Measurements from ENCODE around the gene MICAL3. TPM values are rescaled to one million over a fixed set of nuclear protein-coding genes. Genes with fewer than 3 reads are reported as not detected.
"Not testable (repeated sequence)": the region's sequence is repeated elsewhere in the genome, so short reads cannot be mapped to it uniquely, and the experiment has no call there.

MICAL3 gene
- total RNA-seq, 1 donor from 2014 or later, result 103 TPM

- peak overlapping the region; percentile 51 for H3K27ac Mint-ChIP-seq
- TF ChIP-seq, protein P1, sequence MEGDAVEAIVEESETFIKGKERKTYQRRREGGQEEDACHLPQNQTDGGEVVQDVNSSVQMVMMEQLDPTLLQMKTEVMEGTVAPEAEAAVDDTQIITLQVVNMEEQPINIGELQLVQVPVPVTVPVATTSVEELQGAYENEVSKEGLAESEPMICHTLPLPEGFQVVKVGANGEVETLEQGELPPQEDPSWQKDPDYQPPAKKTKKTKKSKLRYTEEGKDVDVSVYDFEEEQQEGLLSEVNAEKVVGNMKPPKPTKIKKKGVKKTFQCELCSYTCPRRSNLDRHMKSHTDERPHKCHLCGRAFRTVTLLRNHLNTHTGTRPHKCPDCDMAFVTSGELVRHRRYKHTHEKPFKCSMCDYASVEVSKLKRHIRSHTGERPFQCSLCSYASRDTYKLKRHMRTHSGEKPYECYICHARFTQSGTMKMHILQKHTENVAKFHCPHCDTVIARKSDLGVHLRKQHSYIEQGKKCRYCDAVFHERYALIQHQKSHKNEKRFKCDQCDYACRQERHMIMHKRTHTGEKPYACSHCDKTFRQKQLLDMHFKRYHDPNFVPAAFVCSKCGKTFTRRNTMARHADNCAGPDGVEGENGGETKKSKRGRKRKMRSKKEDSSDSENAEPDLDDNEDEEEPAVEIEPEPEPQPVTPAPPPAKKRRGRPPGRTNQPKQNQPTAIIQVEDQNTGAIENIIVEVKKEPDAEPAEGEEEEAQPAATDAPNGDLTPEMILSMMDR (IDR thresholded peaks at IDR 0.05; ENCODE audit: unreplicated experiment), result no peak
- peak overlapping the region; percentile 74 for H3K4me3 Mint-ChIP-seq
- H3K36me3 Mint-ChIP-seq, result no peaks in the 10 kb centered on the region
- H3K9me3 Mint-ChIP-seq, result no peaks in the 10 kb centered on the region
- DNase-seq (ENCODE audit: low spot score in 2 of 2, unreplicated experiment in 2 of 2), result peak in 1 of 2 experiments; percentile 58
- no peaks in the 10 kb centered on the region for H3K27me3 Mint-ChIP-seq (ENCODE audit: low read depth)
- peaks cover 12% of the 10 kb centered on the region for H3K4me1 Mint-ChIP-seq
These were observed 23.8 kb downstream of the MICAL3 start for GRCh38 chr22:18000441-18001039.

DNA sequence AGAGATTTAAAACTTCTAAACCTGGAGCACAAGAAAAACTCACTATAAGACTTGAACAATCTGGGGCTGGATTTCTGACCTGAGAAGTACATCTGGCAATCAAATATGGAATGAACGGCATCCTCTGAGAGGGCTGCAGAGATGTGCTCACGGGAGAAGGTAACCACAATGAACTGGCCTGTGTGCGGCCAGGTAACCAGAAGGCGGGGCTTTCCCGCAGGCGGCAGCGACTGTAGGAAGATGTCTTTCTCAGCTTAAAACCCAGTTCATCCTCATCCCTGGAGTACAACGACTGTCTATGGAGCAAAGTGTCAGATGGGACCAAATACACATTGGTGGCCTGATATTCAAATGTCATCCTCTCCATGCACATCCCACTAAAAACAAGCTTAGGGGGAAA is 24.5 kb downstream of the MICAL3 start:
- Mint-ChIP-seq H3K27ac (peak overlapping the region; percentile 51), H3K27me3 (ENCODE audit: low read depth) (no peaks in the 10 kb centered on the region), H3K36me3 (no peaks in the 10 kb centered on the region), H3K4me1 (peaks cover 9% of the 10 kb centered on the region), H3K9me3 (no peaks in the 10 kb centered on the region), H3K4me3 (peak overlapping the region; percentile 74)
- TF ChIP-seq, protein P1 (IDR thresholded peaks at IDR 0.05; ENCODE audit: unreplicated experiment), result no peak
- DNase-seq (ENCODE audit: low spot score in 2 of 2, unreplicated experiment in 2 of 2), result no peak

GRCh38 chr22:17998913-17999312 is 25.4 kb downstream of the MICAL3 start:
- Mint-ChIP-seq H3K4me3 (peak overlapping the region; percentile 15), H3K27ac (no peak overlapping the region), H3K36me3 (no peaks in the 10 kb centered on the region), H3K27me3 (ENCODE audit: low read depth) (no peaks in the 10 kb centered on the region), H3K4me1 (peaks cover 9% of the 10 kb centered on the region), H3K9me3 (no peaks in the 10 kb centered on the region)
- DNase-seq (ENCODE audit: low spot score in 2 of 2, unreplicated experiment in 2 of 2), result no peak
- TF ChIP-seq, protein P1 (IDR thresholded peaks at IDR 0.05; ENCODE audit: unreplicated experiment), result no peak

DNA sequence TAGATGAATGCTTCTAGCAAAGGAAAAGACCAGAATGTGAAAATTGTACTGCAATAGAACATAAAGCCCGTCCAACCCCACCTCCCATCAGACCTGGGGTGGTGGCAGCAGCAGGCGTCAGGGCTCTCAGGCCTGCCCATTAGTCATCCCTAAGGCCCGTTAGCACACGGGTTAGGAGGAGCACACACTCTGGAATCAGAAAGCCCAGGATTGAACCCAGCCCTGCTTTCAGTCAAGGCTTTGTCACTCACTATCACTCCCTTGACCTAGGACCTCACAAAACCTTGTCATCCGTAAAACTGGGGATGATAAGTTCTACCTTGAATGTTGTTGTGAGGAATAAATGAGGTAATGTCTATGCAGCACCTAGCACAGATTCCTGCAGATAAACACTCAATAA is 26.9 kb downstream of the MICAL3 start:
- Mint-ChIP-seq H3K27me3 (ENCODE audit: low read depth) (no peaks in the 10 kb centered on the region), H3K9me3 (no peaks in the 10 kb centered on the region), H3K36me3 (no peaks in the 10 kb centered on the region), H3K4me1 (peaks cover 9% of the 10 kb centered on the region), H3K4me3 (no peak overlapping the region), H3K27ac (no peak overlapping the region)
- DNase-seq (ENCODE audit: low spot score in 2 of 2, unreplicated experiment in 2 of 2), result no peak
- TF ChIP-seq, protein P1 (IDR thresholded peaks at IDR 0.05; ENCODE audit: unreplicated experiment), result no peak

GRCh38 chr22:17995256-17995655 is 29.1 kb downstream of the MICAL3 start:
- H3K4me1 Mint-ChIP-seq; H3K9me3 Mint-ChIP-seq; H3K4me3 Mint-ChIP-seq; H3K27me3 Mint-ChIP-seq (ENCODE audit: low read depth); DNase-seq (ENCODE audit: low spot score in 2 of 2, unreplicated experiment in 2 of 2); H3K36me3 Mint-ChIP-seq: not testable (repeated sequence)
- peak overlapping the region; percentile 16 for H3K27ac Mint-ChIP-seq

- Mint-ChIP-seq H3K36me3 (no peaks in the 10 kb centered on the region), H3K27ac (no peak overlapping the region), H3K4me3 (no peak overlapping the region), H3K9me3 (no peaks in the 10 kb centered on the region), H3K4me1 (peaks cover 9% of the 10 kb centered on the region), H3K27me3 (ENCODE audit: low read depth) (no peaks in the 10 kb centered on the region)
- TF ChIP-seq, protein P1 (IDR thresholded peaks at IDR 0.05; ENCODE audit: unreplicated experiment), result no peak
- no peak for DNase-seq (ENCODE audit: low spot score in 2 of 2, unreplicated experiment in 2 of 2)
These were observed 29.8 kb downstream of the MICAL3 start for GRCh38 chr22:17994424-17995108.

DNA sequence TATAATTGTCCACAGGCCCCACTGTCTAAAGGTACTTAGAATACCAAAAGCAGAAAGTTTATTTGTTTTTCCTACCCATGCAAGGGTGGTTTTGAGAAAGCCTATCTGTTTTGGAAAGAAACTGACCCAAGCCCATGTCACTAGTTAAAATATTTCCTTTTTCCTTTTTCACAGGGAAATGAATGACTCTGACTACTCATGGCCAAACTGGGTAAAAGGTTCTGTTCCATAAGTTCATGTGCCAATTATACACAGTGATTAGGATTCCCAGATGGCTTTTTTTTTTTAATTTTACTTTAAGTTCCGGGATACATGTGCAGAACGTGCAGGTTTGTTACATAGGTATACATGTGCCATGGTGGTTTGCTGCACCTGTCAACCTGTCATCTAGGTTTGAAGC is 31.4 kb downstream of the MICAL3 start:
- not testable (repeated sequence) for H3K36me3 Mint-ChIP-seq; H3K4me3 Mint-ChIP-seq; DNase-seq (ENCODE audit: low spot score in 2 of 2, unreplicated experiment in 2 of 2); H3K27me3 Mint-ChIP-seq (ENCODE audit: low read depth); H3K9me3 Mint-ChIP-seq; H3K27ac Mint-ChIP-seq
- peaks cover 19% of the 10 kb centered on the region for H3K4me1 Mint-ChIP-seq

DNA sequence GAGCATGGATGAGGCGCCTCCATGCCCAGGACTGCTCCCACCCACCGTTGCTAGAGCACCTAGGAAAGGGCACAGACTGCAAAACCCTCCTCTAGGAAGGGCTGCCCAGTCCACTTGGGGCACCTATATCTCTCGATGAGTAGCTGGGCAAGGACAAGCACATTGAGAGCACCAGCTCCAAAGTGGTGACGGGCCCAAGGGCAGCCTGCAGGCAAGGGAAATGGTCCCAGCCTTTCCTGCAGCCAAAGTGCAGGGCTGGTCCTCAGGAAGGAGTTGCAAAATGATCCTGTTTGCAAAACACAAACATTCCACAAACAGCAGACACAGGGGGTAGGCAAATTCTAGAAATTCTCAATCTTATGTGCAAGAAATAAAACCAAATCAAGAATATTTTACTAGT is 32.4 kb downstream of the MICAL3 start:
- H3K27me3 Mint-ChIP-seq (ENCODE audit: low read depth); H3K36me3 Mint-ChIP-seq; H3K4me3 Mint-ChIP-seq; H3K27ac Mint-ChIP-seq; H3K9me3 Mint-ChIP-seq; DNase-seq (ENCODE audit: low spot score in 2 of 2, unreplicated experiment in 2 of 2): not testable (repeated sequence)
- peaks cover 19% of the 10 kb centered on the region for H3K4me1 Mint-ChIP-seq

Measured in mesothelial cell of epicardium (in vitro differentiated cells).